Osteoblast (primary cell): ENCODE results near the gene GDPD3. TPM values are rescaled to one million over a fixed set of nuclear protein-coding genes. Genes with fewer than 3 reads are reported as not detected.

Source experiments
- DNase-seq: peaks from one replicate; pipeline ENCODE4 v3.0.0; 2011; ENCODE audit warnings: low spot score, mixed read lengths; ENCODE audit not compliant: insufficient read length; ENCODE audit errors: missing footprints
- H2AFZ ChIP-seq: 2 replicates; pipeline ENCODE4 v1.6.0; 2011; ENCODE audit warnings: mild to moderate bottlenecking, low read length
- H3K27ac ChIP-seq: 2 replicates; pipeline ENCODE4 v1.5.1; 2011; ENCODE audit warnings: mild to moderate bottlenecking, low read depth, low read length, moderate library complexity
- H3K27me3 ChIP-seq: 2 replicates; pipeline ENCODE4 v1.6.0; 2012; ENCODE audit warnings: mild to moderate bottlenecking, control low read depth, inconsistent platforms, low read length, moderate library complexity; ENCODE audit not compliant: insufficient read depth
- H3K36me3 ChIP-seq: 2 replicates; pipeline ENCODE4 v1.5.1; 2011; ENCODE audit warnings: mild to moderate bottlenecking, low read length, control low read depth, moderate library complexity; ENCODE audit not compliant: insufficient read depth
- H3K4me1 ChIP-seq: 2 replicates; pipeline ENCODE4 v1.5.1; 2011; ENCODE audit warnings: mild to moderate bottlenecking, low read length, control low read depth, moderate library complexity; ENCODE audit not compliant: insufficient read depth
- H3K4me2 ChIP-seq: 2 replicates; pipeline ENCODE4 v1.6.0; 2011; ENCODE audit warnings: mild to moderate bottlenecking, low read length; ENCODE audit not compliant: insufficient read depth
- H3K4me3 ChIP-seq: fragments of 200-600 bp; sonication (generic); 3 replicates; pipeline ENCODE4 v1.5.1; 2012; ENCODE audit warnings: mild to moderate bottlenecking, low read length, inconsistent platforms; ENCODE audit not compliant: insufficient read depth
- H3K79me2 ChIP-seq: 2 replicates; pipeline ENCODE4 v1.6.0; 2012; ENCODE audit warnings: mild to moderate bottlenecking, low read length, control low read depth, inconsistent platforms; ENCODE audit not compliant: insufficient read depth
- H3K9me3 ChIP-seq: 2 replicates; pipeline ENCODE4 v1.5.1; 2011; ENCODE audit warnings: low read depth, low read length, control low read depth
- H4K20me1 ChIP-seq: 2 replicates; pipeline ENCODE4 v1.6.0; 2012; ENCODE audit warnings: mild to moderate bottlenecking, low read length, control low read depth; ENCODE audit not compliant: insufficient read depth
- total RNA-seq: library from RNA; depleted of rRNA; stranded (reverse); fragments of >200 nt; gene quantifications from 2 replicates; pipeline ENCODE4 v1.2.3, GENCODE V29; 2012
- TF ChIP-seq, protein P1 (sequence below): IDR thresholded peaks from 2 replicates; pipeline ENCODE4 v1.5.1; 2011; ENCODE audit warnings: mild to moderate bottlenecking, low read depth, low read length, moderate library complexity; ENCODE audit errors: extremely low read depth

GDPD3 gene
- total RNA-seq, 1 donor: 0.36 TPM

GRCh38 chr16:30120340-30121105 lies 7.2 kb upstream of the GDPD3 start:
- Histone ChIP-seq H4K20me1 (peaks cover 4% of the 10 kb centered on the region), H3K4me2 (no peak overlapping the region), H3K79me2 (peaks cover 6% of the 10 kb centered on the region), H3K4me3 (no peak overlapping the region), H3K4me1 (peaks cover 27% of the 10 kb centered on the region), H3K36me3 (peaks cover 40% of the 10 kb centered on the region), H3K27ac (no peak overlapping the region), H3K27me3 (no peaks in the 10 kb centered on the region), H2AFZ (no peak overlapping the region), H3K9me3 (no peaks in the 10 kb centered on the region)
- TF ChIP-seq, protein P1, sequence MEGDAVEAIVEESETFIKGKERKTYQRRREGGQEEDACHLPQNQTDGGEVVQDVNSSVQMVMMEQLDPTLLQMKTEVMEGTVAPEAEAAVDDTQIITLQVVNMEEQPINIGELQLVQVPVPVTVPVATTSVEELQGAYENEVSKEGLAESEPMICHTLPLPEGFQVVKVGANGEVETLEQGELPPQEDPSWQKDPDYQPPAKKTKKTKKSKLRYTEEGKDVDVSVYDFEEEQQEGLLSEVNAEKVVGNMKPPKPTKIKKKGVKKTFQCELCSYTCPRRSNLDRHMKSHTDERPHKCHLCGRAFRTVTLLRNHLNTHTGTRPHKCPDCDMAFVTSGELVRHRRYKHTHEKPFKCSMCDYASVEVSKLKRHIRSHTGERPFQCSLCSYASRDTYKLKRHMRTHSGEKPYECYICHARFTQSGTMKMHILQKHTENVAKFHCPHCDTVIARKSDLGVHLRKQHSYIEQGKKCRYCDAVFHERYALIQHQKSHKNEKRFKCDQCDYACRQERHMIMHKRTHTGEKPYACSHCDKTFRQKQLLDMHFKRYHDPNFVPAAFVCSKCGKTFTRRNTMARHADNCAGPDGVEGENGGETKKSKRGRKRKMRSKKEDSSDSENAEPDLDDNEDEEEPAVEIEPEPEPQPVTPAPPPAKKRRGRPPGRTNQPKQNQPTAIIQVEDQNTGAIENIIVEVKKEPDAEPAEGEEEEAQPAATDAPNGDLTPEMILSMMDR: no peak
- no peak for DNase-seq

GRCh38 chr16:30119428-30119827 lies 6.1 kb upstream of the GDPD3 start:
- H4K20me1 ChIP-seq: peaks cover 4% of the 10 kb centered on the region
- H3K36me3 ChIP-seq: peaks cover 45% of the 10 kb centered on the region
- H3K4me2 ChIP-seq: no peak overlapping the region
- no peaks in the 10 kb centered on the region for H3K9me3 ChIP-seq
- no peak overlapping the region for H3K27ac ChIP-seq
- peaks cover 22% of the 10 kb centered on the region for H3K4me1 ChIP-seq
- peaks cover 6% of the 10 kb centered on the region for H3K79me2 ChIP-seq
- no peaks in the 10 kb centered on the region for H3K27me3 ChIP-seq
- DNase-seq: no peak
- H2AFZ ChIP-seq: no peak overlapping the region
- H3K4me3 ChIP-seq: no peak overlapping the region
- TF ChIP-seq, protein P1: no peak

GRCh38 chr16:30117768-30118167 lies 4.4 kb upstream of the GDPD3 start:
- peaks cover 4% of the 10 kb centered on the region for H4K20me1 ChIP-seq
- H3K27ac ChIP-seq: no peak overlapping the region
- H3K4me1 ChIP-seq: peaks cover 20% of the 10 kb centered on the region
- H2AFZ ChIP-seq: no peak overlapping the region
- TF ChIP-seq, protein P1: no peak
- peaks cover 6% of the 10 kb centered on the region for H3K79me2 ChIP-seq
- DNase-seq: no peak
- no peaks in the 10 kb centered on the region for H3K9me3 ChIP-seq
- H3K27me3 ChIP-seq: no peaks in the 10 kb centered on the region
- peaks cover 45% of the 10 kb centered on the region for H3K36me3 ChIP-seq
- H3K4me2 ChIP-seq: no peak overlapping the region
- no peak overlapping the region for H3K4me3 ChIP-seq

DNA sequence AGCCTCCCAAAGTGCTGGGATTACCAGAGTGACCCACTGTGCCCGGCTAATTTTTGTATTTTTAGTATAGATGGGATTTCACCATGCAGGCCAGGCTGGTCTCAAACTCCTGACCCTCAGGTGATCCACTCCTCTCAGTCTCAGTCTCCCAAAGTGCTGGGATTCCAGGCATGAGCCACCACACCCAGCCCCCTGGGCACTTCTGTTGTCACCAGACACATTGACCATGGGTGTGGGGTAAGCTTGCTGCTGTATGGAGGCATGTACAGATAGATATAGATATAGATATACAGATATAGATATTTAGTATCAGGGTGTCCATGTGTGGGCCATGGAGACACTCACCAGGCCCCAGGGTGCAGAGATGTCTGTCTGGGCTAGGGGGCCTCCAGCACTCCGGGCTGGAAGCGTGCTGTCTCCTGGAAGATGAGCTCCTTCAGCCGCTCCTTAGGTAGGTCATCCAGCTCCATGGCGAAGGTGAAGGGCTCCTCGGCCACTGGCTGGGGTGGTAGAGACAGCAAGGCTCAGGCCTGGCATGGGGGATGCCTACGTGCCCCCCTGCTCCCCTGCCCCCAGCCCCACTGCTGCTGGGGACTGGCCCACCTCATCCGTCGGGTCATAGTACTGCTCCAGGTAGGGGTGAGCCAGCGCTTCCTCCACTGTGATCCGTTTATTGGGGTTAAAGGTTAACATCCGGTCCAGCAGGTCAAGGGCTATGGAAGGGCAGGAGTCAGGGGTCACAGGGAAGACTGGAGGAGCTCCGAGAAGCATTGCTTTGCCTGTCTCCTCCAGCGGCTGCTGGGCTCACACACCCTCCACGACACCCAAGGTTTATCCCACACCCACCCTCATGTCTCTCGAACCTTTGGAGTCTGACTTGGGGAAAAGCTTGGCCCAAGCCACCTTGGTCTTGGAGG lies 3.2 kb upstream of the GDPD3 start:
- Histone ChIP-seq H3K4me2 (no peak overlapping the region), H3K9me3 (no peaks in the 10 kb centered on the region), H2AFZ (no peak overlapping the region), H3K4me3 (no peak overlapping the region), H3K27me3 (no peaks in the 10 kb centered on the region), H3K79me2 (no peaks in the 10 kb centered on the region), H4K20me1 (peaks cover 4% of the 10 kb centered on the region), H3K4me1 (peaks cover 10% of the 10 kb centered on the region), H3K36me3 (peaks cover 50% of the 10 kb centered on the region), H3K27ac (no peak overlapping the region)
- TF ChIP-seq, protein P1: no peak
- DNase-seq: no peak
